Measurements from ENCODE around the gene SOX10. TPM values are rescaled to one million over a fixed set of nuclear protein-coding genes. Genes with fewer than 3 reads are reported as not detected.

SOX10 gene
- total and polyA plus RNA-seq, 2 of the 13 experiments (the other 11 are each of a cell fraction or from before 2014, with no cell fraction given): not detected

GRCh38 chr22:37981282-37982011, 2.9 kb downstream of the SOX10 start (continued):
- TF ChIP-seq CTCF (CRISPR knock-in tag; IDR thresholded peaks at IDR 0.05) (0 out of 2 replicates have a peak, but pooled peaks have one; percentile 4), SOX5 (CRISPR knock-in tag; IDR thresholded peaks at IDR 0.05; ENCODE audit: borderline replicate concordance) (no peak), ZMYM3 (CRISPR knock-in tag; IDR thresholded peaks at IDR 0.05) (peak; percentile 57; the same call in 1 of the 2 replicates), MED1 (CRISPR knock-in tag; IDR thresholded peaks at IDR 0.05) (0 out of 2 replicates have a peak, but pooled peaks have one; percentile 28), HDAC1 (CRISPR knock-in tag; IDR thresholded peaks at IDR 0.05) (peak; percentile 57; the same call in 1 of the 2 replicates), SRY (CRISPR knock-in tag; IDR thresholded peaks at IDR 0.05) (no peak), ZFP41 (CRISPR knock-in tag; IDR thresholded peaks at IDR 0.05; ENCODE audit: borderline replicate concordance) (no peak), PAX8 (CRISPR knock-in tag; IDR thresholded peaks at IDR 0.05; ENCODE audit: borderline replicate concordance) (no peak), POLR2G (IDR thresholded peaks at IDR 0.05; ENCODE audit: low read depth, low read length) (0 out of 2 replicates have a peak, but pooled peaks have one; percentile 31), ZNF644 (CRISPR knock-in tag; IDR thresholded peaks at IDR 0.05; ENCODE audit: low read depth) (peak; percentile 79; the same call in 1 of the 2 replicates), LCORL (IDR thresholded peaks at IDR 0.05) (no peak), LCORL (CRISPR knock-in tag; IDR thresholded peaks at IDR 0.05) (peak; percentile 63; the same call in 1 of the 2 replicates), DBP (CRISPR knock-in tag; IDR thresholded peaks at IDR 0.05; ENCODE audit: not compliant biosample characterization) (no peak), GATAD2A (CRISPR knock-in tag; IDR thresholded peaks at IDR 0.05) (peak; percentile 34; the same call in 1 of the 2 replicates), SCMH1 (CRISPR knock-in tag; IDR thresholded peaks at IDR 0.05; ENCODE audit: borderline replicate concordance) (no peak), HNF1B (CRISPR knock-in tag; IDR thresholded peaks at IDR 0.05) (peak; percentile 44; the same call in 1 of the 2 replicates)

All from HepG2 (cell line).